WTC11 (cell line): ENCODE measurements around the gene CYP3A5. TPM values are rescaled to one million over a fixed set of nuclear protein-coding genes. Genes with fewer than 3 reads are reported as not detected.

Experiments
- ATAC-seq: fragments of 200-7000 bp; cut with Tn5 transposase; 2 replicates; pipeline ENCODE4 v1.10.0; 2021; ENCODE audit warnings: mild to moderate bottlenecking, moderate library complexity
- CTCF ChIA-PET: fragments of 300-600 bp; sonication (Branson Sonifier 250); formaldehyde crosslinking; loops from one replicate; lab custom pipeline; 2021; ENCODE audit warnings: antibody characterized with exemption; lab: Charles Lee
- POLR2A ChIA-PET: fragments of 350-600 bp; sonication (Branson Sonifier 250); formaldehyde crosslinking; loops from one replicate; lab custom pipeline; 2021; ENCODE audit warnings: antibody characterized with exemption; lab: Charles Lee
- DNase-seq: peaks from one replicate; pipeline ENCODE4 v3.0.0; 2021; ENCODE audit warnings: low spot score
- H3K27ac Mint-ChIP-seq: 2 replicates; pipeline ENCODE4 v1.8.0; 2021; ENCODE audit warnings: mixed read lengths
- H3K27me3 Mint-ChIP-seq: 2 replicates; pipeline ENCODE4 v1.8.0; 2021; ENCODE audit warnings: low read depth, mild to moderate bottlenecking, moderate library complexity, mixed read lengths
- H3K36me3 Mint-ChIP-seq: 2 replicates; pipeline ENCODE4 v1.8.0; 2021; ENCODE audit warnings: mixed read lengths
- H3K4me1 Mint-ChIP-seq: 2 replicates; pipeline ENCODE4 v1.8.0; 2022; ENCODE audit warnings: mixed read lengths
- H3K4me3 Mint-ChIP-seq: 2 replicates; pipeline ENCODE4 v1.8.0; 2021; ENCODE audit warnings: mild to moderate bottlenecking, moderate library complexity, mixed read lengths
- H3K9me3 Mint-ChIP-seq: 2 replicates; pipeline ENCODE4 v1.8.0; 2021; ENCODE audit warnings: mixed read lengths
- AFF4 ChIP-seq: sonication (generic); formaldehyde crosslinking; IDR thresholded peaks from 2 replicates; pipeline ENCODE4 v1.8.1; 2023; ENCODE audit warnings: mild to moderate bottlenecking, missing genetic modification reagents, borderline replicate concordance
- ATF3 ChIP-seq: sonication (generic); formaldehyde crosslinking; conservative IDR thresholded peaks from 2 replicates; pipeline ENCODE4 v1.8.1; 2022; ENCODE audit warnings: mild to moderate bottlenecking, missing genetic modification reagents
- E2F4 ChIP-seq: sonication (generic); formaldehyde crosslinking; IDR thresholded peaks from 2 replicates; pipeline ENCODE4 v1.8.1; 2022; ENCODE audit warnings: low read depth, mild to moderate bottlenecking, moderate library complexity, missing genetic modification reagents, borderline replicate concordance
- FOXJ3 ChIP-seq: sonication (generic); formaldehyde crosslinking; IDR thresholded peaks from 2 replicates; pipeline ENCODE4 v1.9.0; 2021; ENCODE audit warnings: missing genetic modification reagents, mild to moderate bottlenecking, borderline replicate concordance
- GRHL2 ChIP-seq: fragments of 250-450 bp; sonication (Bioruptor Pico); IDR thresholded peaks from 2 replicates; pipeline ENCODE4 v1.8.0; 2022; ENCODE audit warnings: mild to moderate bottlenecking, moderate library complexity; ENCODE audit not compliant: insufficient replicate concordance, severe bottlenecking
- KAT7 ChIP-seq: sonication (generic); formaldehyde crosslinking; IDR thresholded peaks from 2 replicates; pipeline ENCODE4 v1.8.1; 2023; ENCODE audit warnings: missing genetic modification reagents, mild to moderate bottlenecking, borderline replicate concordance
- NFATC4 ChIP-seq: fragments of 250-450 bp; sonication (Bioruptor Pico); IDR thresholded peaks from 2 replicates; pipeline ENCODE4 v1.9.0; 2021; ENCODE audit warnings: mild to moderate bottlenecking
- NFYB ChIP-seq: sonication (generic); formaldehyde crosslinking; conservative IDR thresholded peaks from 2 replicates; pipeline ENCODE4 v1.8.0; 2022; ENCODE audit warnings: low read depth, missing genetic modification reagents
- USF2 ChIP-seq: sonication (generic); formaldehyde crosslinking; IDR thresholded peaks from 2 replicates; pipeline ENCODE4 v1.8.1; 2023; ENCODE audit warnings: mild to moderate bottlenecking, missing genetic modification reagents, moderate library complexity
- ZBTB43 ChIP-seq: sonication (generic); formaldehyde crosslinking; IDR thresholded peaks from 2 replicates; pipeline ENCODE4 v1.8.1; 2023; ENCODE audit warnings: mild to moderate bottlenecking, missing genetic modification reagents
- ZNF425 ChIP-seq: fragments of 250-450 bp; sonication (Bioruptor Pico); conservative IDR thresholded peaks from 2 replicates; pipeline ENCODE4 v1.9.0; 2021; ENCODE audit warnings: mild to moderate bottlenecking
- total RNA-seq: library from RNA; stranded (reverse); gene quantifications from 3 replicates; pipeline ENCODE4 v1.2.3, GENCODE V29; 2021
- TF ChIP-seq, protein P1 (sequence below): sonication (generic); formaldehyde crosslinking; IDR thresholded peaks from 2 replicates; pipeline ENCODE4 v1.8.1; 2022; ENCODE audit warnings: low read depth, missing genetic modification reagents, borderline replicate concordance
- TF ChIP-seq, protein P2 (sequence below): fragments of 250-450 bp; sonication (Bioruptor Pico); IDR thresholded peaks from 2 replicates; pipeline ENCODE4 v1.9.0; 2021; ENCODE audit warnings: mild to moderate bottlenecking

The CYP3A5 gene
- total RNA-seq, 1 experiment from 2014 or later = 0.39 TPM

DNA sequence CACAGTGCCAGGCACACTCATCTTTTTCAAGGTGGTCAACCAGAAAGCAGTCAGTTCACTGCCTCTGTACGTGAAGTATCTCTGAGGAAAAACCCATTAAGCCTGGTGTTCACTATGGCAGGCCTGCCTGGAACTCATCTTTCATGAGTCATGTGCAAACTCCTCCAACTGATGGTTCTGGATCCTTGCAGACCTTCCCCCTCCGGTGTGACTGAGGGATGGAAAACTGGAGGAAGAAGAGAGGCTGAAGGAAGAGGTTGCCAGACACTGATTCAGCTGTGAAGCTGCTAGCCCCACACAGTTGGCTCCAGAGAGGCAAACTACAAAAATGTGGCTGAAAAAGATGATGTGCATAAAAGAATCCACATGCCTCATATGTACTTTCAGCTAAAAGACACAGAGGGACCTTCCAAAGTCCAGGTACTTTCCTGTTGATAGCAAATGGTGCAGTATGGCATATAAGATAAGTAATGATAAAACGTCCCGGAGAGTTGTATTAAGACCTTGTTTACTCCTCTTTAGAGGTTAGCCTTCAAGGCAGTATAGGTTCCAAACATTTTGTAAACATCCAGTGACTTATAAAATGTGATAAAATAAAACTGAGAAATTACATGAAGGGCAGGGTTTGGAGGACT lies 2.7 kb downstream of the CYP3A5 start (continued):
- TF ChIP-seq E2F4 (CRISPR knock-in tag) (no peak), ZNF425 (CRISPR knock-in tag) (no peak), FOXJ3 (CRISPR knock-in tag) (no peak), NFATC4 (CRISPR knock-in tag) (no peak)
- TF ChIP-seq, protein P1, sequence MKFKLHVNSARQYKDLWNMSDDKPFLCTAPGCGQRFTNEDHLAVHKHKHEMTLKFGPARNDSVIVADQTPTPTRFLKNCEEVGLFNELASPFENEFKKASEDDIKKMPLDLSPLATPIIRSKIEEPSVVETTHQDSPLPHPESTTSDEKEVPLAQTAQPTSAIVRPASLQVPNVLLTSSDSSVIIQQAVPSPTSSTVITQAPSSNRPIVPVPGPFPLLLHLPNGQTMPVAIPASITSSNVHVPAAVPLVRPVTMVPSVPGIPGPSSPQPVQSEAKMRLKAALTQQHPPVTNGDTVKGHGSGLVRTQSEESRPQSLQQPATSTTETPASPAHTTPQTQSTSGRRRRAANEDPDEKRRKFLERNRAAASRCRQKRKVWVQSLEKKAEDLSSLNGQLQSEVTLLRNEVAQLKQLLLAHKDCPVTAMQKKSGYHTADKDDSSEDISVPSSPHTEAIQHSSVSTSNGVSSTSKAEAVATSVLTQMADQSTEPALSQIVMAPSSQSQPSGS = no peak
- TF ChIP-seq, protein P2, sequence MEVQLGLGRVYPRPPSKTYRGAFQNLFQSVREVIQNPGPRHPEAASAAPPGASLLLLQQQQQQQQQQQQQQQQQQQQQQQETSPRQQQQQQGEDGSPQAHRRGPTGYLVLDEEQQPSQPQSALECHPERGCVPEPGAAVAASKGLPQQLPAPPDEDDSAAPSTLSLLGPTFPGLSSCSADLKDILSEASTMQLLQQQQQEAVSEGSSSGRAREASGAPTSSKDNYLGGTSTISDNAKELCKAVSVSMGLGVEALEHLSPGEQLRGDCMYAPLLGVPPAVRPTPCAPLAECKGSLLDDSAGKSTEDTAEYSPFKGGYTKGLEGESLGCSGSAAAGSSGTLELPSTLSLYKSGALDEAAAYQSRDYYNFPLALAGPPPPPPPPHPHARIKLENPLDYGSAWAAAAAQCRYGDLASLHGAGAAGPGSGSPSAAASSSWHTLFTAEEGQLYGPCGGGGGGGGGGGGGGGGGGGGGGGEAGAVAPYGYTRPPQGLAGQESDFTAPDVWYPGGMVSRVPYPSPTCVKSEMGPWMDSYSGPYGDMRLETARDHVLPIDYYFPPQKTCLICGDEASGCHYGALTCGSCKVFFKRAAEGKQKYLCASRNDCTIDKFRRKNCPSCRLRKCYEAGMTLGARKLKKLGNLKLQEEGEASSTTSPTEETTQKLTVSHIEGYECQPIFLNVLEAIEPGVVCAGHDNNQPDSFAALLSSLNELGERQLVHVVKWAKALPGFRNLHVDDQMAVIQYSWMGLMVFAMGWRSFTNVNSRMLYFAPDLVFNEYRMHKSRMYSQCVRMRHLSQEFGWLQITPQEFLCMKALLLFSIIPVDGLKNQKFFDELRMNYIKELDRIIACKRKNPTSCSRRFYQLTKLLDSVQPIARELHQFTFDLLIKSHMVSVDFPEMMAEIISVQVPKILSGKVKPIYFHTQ (CRISPR knock-in tag) = no peak

DNA sequence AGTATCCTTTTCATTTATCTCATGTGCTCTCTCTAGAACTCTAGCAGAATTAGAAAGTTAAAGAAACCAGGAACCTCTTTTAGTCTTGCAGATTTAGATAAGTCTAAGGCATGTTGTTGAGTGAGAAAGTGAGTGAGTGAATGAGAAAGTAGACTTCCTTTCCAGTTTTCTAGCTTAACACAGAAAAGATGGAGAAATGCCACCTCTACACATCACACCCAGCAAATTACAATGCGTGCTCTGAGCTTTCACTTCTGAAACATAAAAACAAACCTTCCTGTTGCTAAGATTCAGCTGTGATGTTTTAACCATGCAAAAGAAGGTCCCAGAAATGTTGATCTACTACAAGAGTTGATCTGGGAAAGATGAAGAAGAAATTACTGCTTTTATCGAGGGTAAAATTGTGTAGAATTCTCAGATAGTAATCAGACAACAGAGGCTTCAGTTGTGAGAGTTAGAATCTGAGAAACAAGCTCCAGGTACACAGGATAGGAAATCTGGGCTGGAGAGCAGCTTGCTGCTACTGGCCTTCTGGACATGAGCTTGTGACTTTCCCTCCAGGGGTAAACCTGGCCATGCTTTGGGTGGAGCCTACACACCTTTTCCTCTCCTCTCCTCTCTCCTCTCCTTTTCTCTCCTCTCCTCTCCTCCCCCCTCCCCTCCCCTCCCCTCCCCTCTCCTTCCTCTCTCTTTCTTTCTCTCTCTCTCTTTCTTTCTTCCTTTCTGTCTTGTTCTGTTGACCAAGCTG lies 4.6 kb downstream of the CYP3A5 start:
- no peak for ATAC-seq
- Mint-ChIP-seq H3K36me3 (no peaks in the 10 kb centered on the region), H3K9me3 (peaks cover 3% of the 10 kb centered on the region; the same call in 1 of the 2 replicates), H3K27ac (peak overlapping the region; percentile 67; the same call in 1 of the 2 replicates), H3K4me3 (no peak overlapping the region), H3K27me3 (no peaks in the 10 kb centered on the region; the same call in 1 of the 2 replicates), H3K4me1 (peaks cover 17% of the 10 kb centered on the region)
- ChIA-PET CTCF (interaction anchor here (0.9 kb wide), 1 partner anchor 43 kb away, joined by 3 read pairs; no protein-coding TSS in a partner anchor), POLR2A (no interaction called here)
- DNase-seq = no peak
- no peak for TF ChIP-seq GRHL2 (CRISPR knock-in tag)
- no peak for TF ChIP-seq NFYB (CRISPR knock-in tag)
- TF ChIP-seq AFF4 (CRISPR knock-in tag) = no peak
- TF ChIP-seq ZNF425 (CRISPR knock-in tag) = no peak
- TF ChIP-seq USF2 (CRISPR knock-in tag) = no peak
- no peak for TF ChIP-seq ATF3 (CRISPR knock-in tag)
- no peak for TF ChIP-seq ZBTB43 (CRISPR knock-in tag)
- TF ChIP-seq KAT7 (CRISPR knock-in tag) = no peak
